Measurements from ENCODE around the gene WDR87. TPM values are rescaled to one million over a fixed set of nuclear protein-coding genes. Genes with fewer than 3 reads are reported as not detected.

Gene WDR87
- total RNA-seq (not detected), polyA plus RNA-seq (not detected)

GRCh38 chr19:37905946-37906868 lies at the start of gene WDR87:
Gene WDR87 (minus strand): TSS chr19:37906594. CDS start chr19:37898239, 8,355 bp downstream.
- Histone ChIP-seq H3K9me3 (ENCODE audit: control insufficient read depth in 1 of 2, low read length in 2 of 2) (no peaks in the 10 kb centered on the region), H3K36me3 (ENCODE audit: insufficient read depth, low read length) (no peaks in the 10 kb centered on the region), H3K4me3 (ENCODE audit: low read length in 2 of 2) (peak within 1 kb of the TSS; percentile 63 to 96), H3K27me3 (ENCODE audit: insufficient read depth, low read length) (no peaks in the 10 kb centered on the region), H3K27ac (ENCODE audit: low read depth, low read length) (peak within 1 kb of the TSS; percentile 71), H3K4me1 (ENCODE audit: insufficient read depth, low read length) (peaks cover 22% of the 10 kb centered on the region)
- Mint-ChIP-seq H3K9me3 (no peaks in the 10 kb centered on the region), H3K4me1 (peaks cover 15 to 35% (median 25%) of the 10 kb centered on the region in 4 donors), H3K27me3 (no peaks in the 10 kb centered on the region), H3K27ac (peak within 1 kb of the TSS; percentile 86 to 95 (median 91)), H3K36me3 (peaks cover 0 to 8% of the 10 kb centered on the region in 2 donors), H3K4me3 (peak within 1 kb of the TSS; percentile 92 to 96 (median 93))
- intact Hi-C loops (cut with micrococcal nuclease): loop anchor here (2.0 to 10.0 kb wide), 6 partner anchors 143 to 1691 kb away; partner anchors contain the start of genes KCNK6, MRPS12, PSMD8 and SARS2
- ChIA-PET POLR2A (ENCODE audit: partially characterized antibody) (interaction anchor here (0.7 to 3.0 kb wide), 13 partner anchors 8 to 990 kb away, joined by 3 to 28 read pairs (median 5); partner anchors contain the start of genes CATSPERG, PSMD8, ZNF540 and ZNF568), CTCF (ENCODE audit: partially characterized antibody) (interaction anchor here (0.6 to 2.9 kb wide), 13 partner anchors 9 to 780 kb away, joined by 3 to 18 read pairs (median 4); partner anchors contain the start of genes CATSPERG, ZNF540 and ZNF571)
- peak in 4 of 5 donors; percentile 37 to 64 (median 46) for DNase-seq

GRCh38 chr19:37955986-37956385 lies 49.6 kb upstream of the WDR87 start:
- H3K36me3 Mint-ChIP-seq: peaks cover 9 to 12% of the 10 kb centered on the region in 2 donors
- POLR2A ChIA-PET (ENCODE audit: partially characterized antibody): no interaction called here
- no peaks in the 10 kb centered on the region for H3K36me3 ChIP-seq (ENCODE audit: insufficient read depth, low read length)

GRCh38 chr19:37954421-37954874 lies 48.1 kb upstream of the WDR87 start:
- Mint-ChIP-seq H3K36me3 (peaks cover 11 to 17% of the 10 kb centered on the region in 2 donors), H3K4me3 (no peak overlapping the region), H3K27me3 (no peaks in the 10 kb centered on the region), H3K4me1 (peaks cover 1 to 18% (median 6%) of the 10 kb centered on the region in 4 donors), H3K9me3 (peaks cover 0 to 43% (median 15%) of the 10 kb centered on the region in 8 donors), H3K27ac (no peak overlapping the region)
- POLR2A ChIA-PET (ENCODE audit: partially characterized antibody): no interaction called here
- no peak for DNase-seq
- intact Hi-C loops (cut with micrococcal nuclease): no loop called here
- Histone ChIP-seq H3K36me3 (ENCODE audit: insufficient read depth, low read length) (no peaks in the 10 kb centered on the region), H3K27me3 (ENCODE audit: insufficient read depth, low read length) (no peaks in the 10 kb centered on the region), H3K4me1 (ENCODE audit: insufficient read depth, low read length) (no peaks in the 10 kb centered on the region), H3K9me3 (ENCODE audit: control insufficient read depth in 1 of 2, low read length in 2 of 2) (no peaks in the 10 kb centered on the region), H3K4me3 (ENCODE audit: low read length in 2 of 2) (no peak overlapping the region), H3K27ac (ENCODE audit: low read depth, low read length) (no peak overlapping the region)
- CTCF ChIA-PET (ENCODE audit: partially characterized antibody): no interaction called here

More at GRCh38 chr19:37955986-37956385, 49.6 kb upstream of the WDR87 start:
- Mint-ChIP-seq H3K4me1 (peaks cover 1 to 19% (median 6%) of the 10 kb centered on the region in 4 donors), H3K27me3 (no peaks in the 10 kb centered on the region), H3K9me3 (peaks cover 0 to 48% (median 19%) of the 10 kb centered on the region in 8 donors), H3K27ac (no peak overlapping the region), H3K4me3 (no peak overlapping the region)
- CTCF ChIA-PET (ENCODE audit: partially characterized antibody): no interaction called here
- Histone ChIP-seq H3K4me1 (ENCODE audit: insufficient read depth, low read length) (no peaks in the 10 kb centered on the region), H3K9me3 (ENCODE audit: control insufficient read depth in 1 of 2, low read length in 2 of 2) (no peaks in the 10 kb centered on the region), H3K27ac (ENCODE audit: low read depth, low read length) (no peak overlapping the region), H3K4me3 (ENCODE audit: low read length in 2 of 2) (no peak overlapping the region), H3K27me3 (ENCODE audit: insufficient read depth, low read length) (no peaks in the 10 kb centered on the region)
- no peak for DNase-seq
- intact Hi-C loops (cut with micrococcal nuclease): no loop called here

GRCh38 chr19:37953918-37954303 lies 47.5 kb upstream of the WDR87 start:
- Mint-ChIP-seq H3K36me3 (peaks cover 11 to 13% of the 10 kb centered on the region in 2 donors), H3K4me1 (peaks cover 1 to 14% (median 6%) of the 10 kb centered on the region in 4 donors), H3K27me3 (no peaks in the 10 kb centered on the region), H3K9me3 (peaks cover 0 to 38% (median 12%) of the 10 kb centered on the region in 8 donors), H3K4me3 (no peak overlapping the region), H3K27ac (no peak overlapping the region)
- H3K4me3 ChIP-seq (ENCODE audit: low read length in 2 of 2): no peak overlapping the region
- ChIA-PET POLR2A (ENCODE audit: partially characterized antibody) (no interaction called here), CTCF (ENCODE audit: partially characterized antibody) (no interaction called here)
- DNase-seq: no peak
- intact Hi-C loops (cut with micrococcal nuclease): no loop called here
- H3K36me3 ChIP-seq (ENCODE audit: insufficient read depth, low read length): no peaks in the 10 kb centered on the region
- no peaks in the 10 kb centered on the region for H3K27me3 ChIP-seq (ENCODE audit: insufficient read depth, low read length)
- no peaks in the 10 kb centered on the region for H3K9me3 ChIP-seq (ENCODE audit: control insufficient read depth in 1 of 2, low read length in 2 of 2)
- H3K27ac ChIP-seq (ENCODE audit: low read depth, low read length): no peak overlapping the region
- no peaks in the 10 kb centered on the region for H3K4me1 ChIP-seq (ENCODE audit: insufficient read depth, low read length)

- ChIA-PET CTCF (ENCODE audit: partially characterized antibody) (no interaction called here), POLR2A (ENCODE audit: partially characterized antibody) (no interaction called here)
- H3K27me3 Mint-ChIP-seq: no peaks in the 10 kb centered on the region
- no peaks in the 10 kb centered on the region for H3K9me3 ChIP-seq (ENCODE audit: control insufficient read depth in 1 of 2, low read length in 2 of 2)
- no peak overlapping the region for H3K27ac Mint-ChIP-seq
- H3K36me3 ChIP-seq (ENCODE audit: insufficient read depth, low read length): no peaks in the 10 kb centered on the region
- no peak overlapping the region for H3K27ac ChIP-seq (ENCODE audit: low read depth, low read length)
- no peak for DNase-seq
- H3K9me3 Mint-ChIP-seq: peaks cover 0 to 32% (median 11%) of the 10 kb centered on the region in 8 donors
- H3K36me3 Mint-ChIP-seq: peaks cover 10 to 11% of the 10 kb centered on the region in 2 donors
- no peak overlapping the region for H3K4me3 ChIP-seq (ENCODE audit: low read length in 2 of 2)
- H3K4me1 Mint-ChIP-seq: peaks cover 1 to 12% (median 4%) of the 10 kb centered on the region in 4 donors
- no peaks in the 10 kb centered on the region for H3K27me3 ChIP-seq (ENCODE audit: insufficient read depth, low read length)
- H3K4me1 ChIP-seq (ENCODE audit: insufficient read depth, low read length): no peaks in the 10 kb centered on the region
- intact Hi-C loops (cut with micrococcal nuclease): no loop called here
- H3K4me3 Mint-ChIP-seq: no peak overlapping the region
Observed at GRCh38 chr19:37953171-37953917, 47.0 kb upstream of the WDR87 start.

GRCh38 chr19:37951816-37952210 lies 45.4 kb upstream of the WDR87 start:
- H3K27ac Mint-ChIP-seq: no peak overlapping the region
- peaks cover 1 to 9% (median 4%) of the 10 kb centered on the region in 4 donors for H3K4me1 Mint-ChIP-seq
- Histone ChIP-seq H3K4me3 (ENCODE audit: low read length in 2 of 2) (no peak overlapping the region), H3K27ac (ENCODE audit: low read depth, low read length) (no peak overlapping the region), H3K27me3 (ENCODE audit: insufficient read depth, low read length) (no peaks in the 10 kb centered on the region), H3K9me3 (ENCODE audit: control insufficient read depth in 1 of 2, low read length in 2 of 2) (no peaks in the 10 kb centered on the region), H3K36me3 (ENCODE audit: insufficient read depth, low read length) (no peaks in the 10 kb centered on the region), H3K4me1 (ENCODE audit: insufficient read depth, low read length) (no peaks in the 10 kb centered on the region)
- CTCF ChIA-PET (ENCODE audit: partially characterized antibody): no interaction called here
- H3K9me3 Mint-ChIP-seq: peaks cover 0 to 23% (median 8%) of the 10 kb centered on the region in 8 donors
- POLR2A ChIA-PET (ENCODE audit: partially characterized antibody): no interaction called here
- H3K27me3 Mint-ChIP-seq: no peaks in the 10 kb centered on the region
- H3K36me3 Mint-ChIP-seq: peaks cover 10 to 11% of the 10 kb centered on the region in 2 donors
- no peak for DNase-seq
- intact Hi-C loops (cut with micrococcal nuclease): no loop called here
- no peak overlapping the region for H3K4me3 Mint-ChIP-seq

Data from CD4-positive, alpha-beta memory T cell (primary cell).